ENCODE measurements around the gene PHTF2.

- TF ChIP-seq, protein P1, sequence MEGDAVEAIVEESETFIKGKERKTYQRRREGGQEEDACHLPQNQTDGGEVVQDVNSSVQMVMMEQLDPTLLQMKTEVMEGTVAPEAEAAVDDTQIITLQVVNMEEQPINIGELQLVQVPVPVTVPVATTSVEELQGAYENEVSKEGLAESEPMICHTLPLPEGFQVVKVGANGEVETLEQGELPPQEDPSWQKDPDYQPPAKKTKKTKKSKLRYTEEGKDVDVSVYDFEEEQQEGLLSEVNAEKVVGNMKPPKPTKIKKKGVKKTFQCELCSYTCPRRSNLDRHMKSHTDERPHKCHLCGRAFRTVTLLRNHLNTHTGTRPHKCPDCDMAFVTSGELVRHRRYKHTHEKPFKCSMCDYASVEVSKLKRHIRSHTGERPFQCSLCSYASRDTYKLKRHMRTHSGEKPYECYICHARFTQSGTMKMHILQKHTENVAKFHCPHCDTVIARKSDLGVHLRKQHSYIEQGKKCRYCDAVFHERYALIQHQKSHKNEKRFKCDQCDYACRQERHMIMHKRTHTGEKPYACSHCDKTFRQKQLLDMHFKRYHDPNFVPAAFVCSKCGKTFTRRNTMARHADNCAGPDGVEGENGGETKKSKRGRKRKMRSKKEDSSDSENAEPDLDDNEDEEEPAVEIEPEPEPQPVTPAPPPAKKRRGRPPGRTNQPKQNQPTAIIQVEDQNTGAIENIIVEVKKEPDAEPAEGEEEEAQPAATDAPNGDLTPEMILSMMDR (conservative IDR thresholded peaks at IDR 0.05; ENCODE audit: low read length) = no peak
- no peak for TF ChIP-seq EZH2phosphoT487 (IDR thresholded peaks at IDR 0.05; ENCODE audit: borderline replicate concordance, low read depth, low read length)
These were observed 46.6 kb upstream of the PHTF2 start for GRCh38 chr7:77752016-77752415.

Measured in OCI-LY7 (cell line).